ENCODE results near the gene EGFL8. TPM values are rescaled to one million over a fixed set of nuclear protein-coding genes. Genes with fewer than 3 reads are reported as not detected.
"Not testable (repeated sequence)": the region's sequence is repeated elsewhere in the genome, so short reads cannot be mapped to it uniquely, and the experiment has no call there.

EGFL8 gene
- total RNA-seq, 2 donors from 2014 or later: 9.6 to 9.7 TPM

GRCh38 chr6:32193096-32193495 lies 28.7 kb downstream of the EGFL8 start:
- H3K4me3 Mint-ChIP-seq: peak overlapping the region; percentile 99
- DNase-seq; H3K27me3 Mint-ChIP-seq; H3K9me3 ChIP-seq (ENCODE audit: control insufficient read depth, low read length, poor library complexity, severe bottlenecking); ATAC-seq: not testable (repeated sequence)
- peaks cover 12% of the 10 kb centered on the region for H3K36me3 Mint-ChIP-seq (ENCODE audit: low read depth)
- peak overlapping the region; percentile 98 for H3K27ac Mint-ChIP-seq
- H3K4me1 Mint-ChIP-seq: peaks cover 52% of the 10 kb centered on the region

- H3K36me3 Mint-ChIP-seq (ENCODE audit: low read depth): peaks cover 7% of the 10 kb centered on the region
- peaks cover 43% of the 10 kb centered on the region for H3K4me1 Mint-ChIP-seq
- H3K27me3 Mint-ChIP-seq: no peaks in the 10 kb centered on the region
- no peaks in the 10 kb centered on the region for H3K9me3 ChIP-seq (ENCODE audit: control insufficient read depth, low read length, poor library complexity, severe bottlenecking)
- no peak for ATAC-seq
- no peak for DNase-seq
- peak overlapping the region; percentile 92 for H3K4me3 Mint-ChIP-seq
- peak overlapping the region; percentile 94 for H3K27ac Mint-ChIP-seq
These were observed 30.0 kb downstream of the EGFL8 start for GRCh38 chr6:32194388-32194787.

- Mint-ChIP-seq H3K27ac (peak overlapping the region; percentile 94), H3K4me3 (peak overlapping the region; percentile 92), H3K36me3 (ENCODE audit: low read depth) (peaks cover 7% of the 10 kb centered on the region), H3K4me1 (peaks cover 42% of the 10 kb centered on the region), H3K27me3 (no peaks in the 10 kb centered on the region)
- ATAC-seq (no peak), DNase-seq (no peak)
- no peaks in the 10 kb centered on the region for H3K9me3 ChIP-seq (ENCODE audit: control insufficient read depth, low read length, poor library complexity, severe bottlenecking)
These were observed 30.6 kb downstream of the EGFL8 start for GRCh38 chr6:32194825-32195651.

GRCh38 chr6:32195652-32195901 lies 31.2 kb downstream of the EGFL8 start:
- no peaks in the 10 kb centered on the region for H3K9me3 ChIP-seq (ENCODE audit: control insufficient read depth, low read length, poor library complexity, severe bottlenecking)
- Mint-ChIP-seq H3K27ac (peak overlapping the region; percentile 94), H3K36me3 (ENCODE audit: low read depth) (peaks cover 7% of the 10 kb centered on the region), H3K27me3 (no peaks in the 10 kb centered on the region), H3K4me1 (peaks cover 42% of the 10 kb centered on the region), H3K4me3 (peak overlapping the region; percentile 92)
- ATAC-seq: peak; percentile 83
- peak; percentile 96 to 100 (median 99) for DNase-seq

GRCh38 chr6:32195902-32196681 lies 31.7 kb downstream of the EGFL8 start:
- H3K36me3 Mint-ChIP-seq (ENCODE audit: low read depth): peaks cover 7% of the 10 kb centered on the region
- H3K4me3 Mint-ChIP-seq: peak overlapping the region; percentile 92
- peaks cover 40% of the 10 kb centered on the region for H3K4me1 Mint-ChIP-seq
- peak overlapping the region; percentile 94 for H3K27ac Mint-ChIP-seq
- H3K27me3 Mint-ChIP-seq: no peaks in the 10 kb centered on the region
- H3K9me3 ChIP-seq (ENCODE audit: control insufficient read depth, low read length, poor library complexity, severe bottlenecking): no peaks in the 10 kb centered on the region
- DNase-seq (peak in 2 of 3 donors; percentile 40), ATAC-seq (peak; percentile 84)

- DNase-seq: no peak
- Mint-ChIP-seq H3K27ac (peak overlapping the region; percentile 94), H3K27me3 (no peaks in the 10 kb centered on the region)
These were observed 32.6 kb downstream of the EGFL8 start for GRCh38 chr6:32196682-32197616.

GRCh38 chr6:32198345-32198696 lies 33.9 kb downstream of the EGFL8 start:
- H3K27ac Mint-ChIP-seq: no peak overlapping the region
- no peaks in the 10 kb centered on the region for H3K36me3 Mint-ChIP-seq (ENCODE audit: low read depth)
- peaks cover 29% of the 10 kb centered on the region for H3K4me1 Mint-ChIP-seq
- DNase-seq (no peak), ATAC-seq (no peak)
- H3K4me3 Mint-ChIP-seq: peak overlapping the region; percentile 57
- H3K27me3 Mint-ChIP-seq: no peaks in the 10 kb centered on the region
- no peaks in the 10 kb centered on the region for H3K9me3 ChIP-seq (ENCODE audit: control insufficient read depth, low read length, poor library complexity, severe bottlenecking)

More at GRCh38 chr6:32196682-32197616, 32.6 kb downstream of the EGFL8 start:
- peak overlapping the region; percentile 92 for H3K4me3 Mint-ChIP-seq
- no peaks in the 10 kb centered on the region for H3K9me3 ChIP-seq (ENCODE audit: control insufficient read depth, low read length, poor library complexity, severe bottlenecking)
- peaks cover 34% of the 10 kb centered on the region for H3K4me1 Mint-ChIP-seq
- no peaks in the 10 kb centered on the region for H3K36me3 Mint-ChIP-seq (ENCODE audit: low read depth)
- no peak for ATAC-seq

- DNase-seq: no peak
These were observed 34.5 kb downstream of the EGFL8 start for GRCh38 chr6:32198866-32199265.

GRCh38 chr6:32200711-32201475 lies 36.5 kb downstream of the EGFL8 start:
- Mint-ChIP-seq H3K27me3 (peaks cover 4% of the 10 kb centered on the region), H3K4me3 (no peak overlapping the region), H3K36me3 (ENCODE audit: low read depth) (peaks cover 2% of the 10 kb centered on the region), H3K4me1 (peaks cover 11% of the 10 kb centered on the region), H3K27ac (no peak overlapping the region)
- ATAC-seq (no peak), DNase-seq (no peak)
- H3K9me3 ChIP-seq (ENCODE audit: control insufficient read depth, low read length, poor library complexity, severe bottlenecking): no peaks in the 10 kb centered on the region

More at GRCh38 chr6:32198866-32199265, 34.5 kb downstream of the EGFL8 start:
- no peaks in the 10 kb centered on the region for H3K27me3 Mint-ChIP-seq
- no peaks in the 10 kb centered on the region for H3K36me3 Mint-ChIP-seq (ENCODE audit: low read depth)
- no peak for ATAC-seq
- H3K4me3 Mint-ChIP-seq: peak overlapping the region; percentile 57
- H3K27ac Mint-ChIP-seq: no peak overlapping the region
- peaks cover 23% of the 10 kb centered on the region for H3K4me1 Mint-ChIP-seq
- H3K9me3 ChIP-seq (ENCODE audit: control insufficient read depth, low read length, poor library complexity, severe bottlenecking): no peaks in the 10 kb centered on the region

GRCh38 chr6:32202186-32202585 lies 37.8 kb downstream of the EGFL8 start:
- no peak for ATAC-seq
- H3K4me1 Mint-ChIP-seq: peaks cover 2% of the 10 kb centered on the region
- DNase-seq: no peak

GRCh38 chr6:32203426-32204267 lies 39.3 kb downstream of the EGFL8 start:
- Mint-ChIP-seq H3K36me3 (ENCODE audit: low read depth) (peaks cover 2% of the 10 kb centered on the region), H3K4me3 (no peak overlapping the region), H3K27ac (no peak overlapping the region), H3K27me3 (peaks cover 4% of the 10 kb centered on the region), H3K4me1 (peaks cover 2% of the 10 kb centered on the region)
- no peak for ATAC-seq
- no peaks in the 10 kb centered on the region for H3K9me3 ChIP-seq (ENCODE audit: control insufficient read depth, low read length, poor library complexity, severe bottlenecking)
- DNase-seq: no peak

More at GRCh38 chr6:32202186-32202585, 37.8 kb downstream of the EGFL8 start:
- Mint-ChIP-seq H3K36me3 (ENCODE audit: low read depth) (peaks cover 2% of the 10 kb centered on the region), H3K27me3 (peaks cover 4% of the 10 kb centered on the region), H3K4me3 (no peak overlapping the region), H3K27ac (no peak overlapping the region)
- no peaks in the 10 kb centered on the region for H3K9me3 ChIP-seq (ENCODE audit: control insufficient read depth, low read length, poor library complexity, severe bottlenecking)

All from T-helper 17 cell (primary cell).